ENCODE data around the gene RASAL3. TPM values are rescaled to one million over a fixed set of nuclear protein-coding genes. Genes with fewer than 3 reads are reported as not detected.
A peak's percentile ranks its signal among the peaks of the same experiment; 100 is the strongest.

The RASAL3 gene
- total RNA-seq, 4 donors from 2014 or later: 2.5 to 3.9 (median 2.8) TPM

DNA sequence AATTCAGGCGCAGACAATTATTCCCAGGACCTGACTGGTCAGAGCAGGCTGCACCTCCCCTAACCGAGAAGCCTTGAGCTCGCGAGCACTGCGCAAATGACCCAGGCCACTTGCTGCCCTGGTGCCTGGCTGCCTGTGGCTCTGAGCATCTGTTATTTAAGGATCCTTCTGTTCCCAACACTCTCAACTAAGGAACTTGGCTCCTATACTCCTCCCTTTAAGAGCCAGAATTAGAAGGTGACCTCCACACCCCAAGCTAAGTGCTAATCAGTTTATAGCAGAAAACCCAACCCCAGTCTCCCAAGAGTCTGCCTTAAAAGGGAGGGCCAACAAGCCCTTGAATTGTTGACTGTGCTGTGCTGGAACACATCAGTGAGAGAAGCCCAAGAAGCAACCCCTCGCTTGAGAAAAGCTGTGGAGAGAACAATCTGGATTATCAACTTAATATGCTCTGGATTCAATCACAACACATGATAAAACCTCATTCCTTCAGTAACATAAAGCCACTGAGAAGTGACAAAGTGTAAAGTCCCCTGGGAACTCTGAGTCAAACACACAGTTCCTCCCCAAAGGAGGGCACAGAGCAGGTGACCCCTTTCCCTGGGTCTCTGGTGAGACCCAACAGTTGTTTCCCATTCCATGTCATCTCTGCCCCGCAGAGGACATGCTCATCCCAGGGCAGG lies 60.1 kb downstream of the RASAL3 start:
- peak overlapping the region in 3 of 4 donors; percentile 12 to 18 (median 15) for H3K4me3 ChIP-seq
- TF ChIP-seq EP300 (IDR thresholded peaks at IDR 0.05) (no peak), POLR2A (IDR thresholded peaks at IDR 0.05; ENCODE audit: low read depth) (no peak), POLR2AphosphoS5 (IDR thresholded peaks at IDR 0.05) (peak in 1 of 2 donors; percentile 61)
- TF ChIP-seq, protein P1, sequence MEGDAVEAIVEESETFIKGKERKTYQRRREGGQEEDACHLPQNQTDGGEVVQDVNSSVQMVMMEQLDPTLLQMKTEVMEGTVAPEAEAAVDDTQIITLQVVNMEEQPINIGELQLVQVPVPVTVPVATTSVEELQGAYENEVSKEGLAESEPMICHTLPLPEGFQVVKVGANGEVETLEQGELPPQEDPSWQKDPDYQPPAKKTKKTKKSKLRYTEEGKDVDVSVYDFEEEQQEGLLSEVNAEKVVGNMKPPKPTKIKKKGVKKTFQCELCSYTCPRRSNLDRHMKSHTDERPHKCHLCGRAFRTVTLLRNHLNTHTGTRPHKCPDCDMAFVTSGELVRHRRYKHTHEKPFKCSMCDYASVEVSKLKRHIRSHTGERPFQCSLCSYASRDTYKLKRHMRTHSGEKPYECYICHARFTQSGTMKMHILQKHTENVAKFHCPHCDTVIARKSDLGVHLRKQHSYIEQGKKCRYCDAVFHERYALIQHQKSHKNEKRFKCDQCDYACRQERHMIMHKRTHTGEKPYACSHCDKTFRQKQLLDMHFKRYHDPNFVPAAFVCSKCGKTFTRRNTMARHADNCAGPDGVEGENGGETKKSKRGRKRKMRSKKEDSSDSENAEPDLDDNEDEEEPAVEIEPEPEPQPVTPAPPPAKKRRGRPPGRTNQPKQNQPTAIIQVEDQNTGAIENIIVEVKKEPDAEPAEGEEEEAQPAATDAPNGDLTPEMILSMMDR (IDR thresholded peaks at IDR 0.05): no peak
- H3K27me3 ChIP-seq: no peaks in the 10 kb centered on the region
- H3K9me3 ChIP-seq: no peaks in the 10 kb centered on the region
- intact Hi-C loops (cut with DNase I): no loop called here
- H3K27ac ChIP-seq (replicated peaks in 1 of 4): peak overlapping the region; percentile 72 to 84 (median 79)
- WGBS: 50% methylated on average over 7 of the region's 7 CpGs
- no peak for DNase-seq (ENCODE audit: extremely low spot score)
- peaks cover 67 to 85% (median 72%) of the 10 kb centered on the region in 4 donors for H3K4me1 ChIP-seq
- H3K36me3 ChIP-seq: peaks cover 23 to 49% (median 49%) of the 10 kb centered on the region in 4 donors

DNA sequence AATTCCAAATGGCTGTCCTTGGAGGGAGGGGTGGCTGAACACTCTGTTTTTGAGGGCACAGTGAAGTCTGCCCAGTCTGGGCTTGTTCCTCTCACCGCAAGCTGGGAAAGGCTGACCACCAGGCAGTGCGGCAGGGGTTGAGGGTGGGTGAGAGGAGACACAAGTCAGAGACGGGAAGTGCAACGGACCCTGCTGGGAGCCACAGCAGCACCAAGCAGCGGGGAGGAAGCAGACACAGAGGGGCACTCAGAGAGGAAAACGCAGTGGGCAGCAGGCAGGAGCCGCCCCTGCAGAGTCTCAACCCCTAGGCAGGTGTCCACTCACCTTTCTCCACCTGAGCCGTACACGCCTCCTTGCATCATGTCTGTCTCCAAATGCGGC lies 61.2 kb downstream of the RASAL3 start:
- TF ChIP-seq POLR2AphosphoS5 (IDR thresholded peaks at IDR 0.05) (no peak), EP300 (IDR thresholded peaks at IDR 0.05) (no peak), POLR2A (IDR thresholded peaks at IDR 0.05; ENCODE audit: low read depth) (no peak)
- TF ChIP-seq, protein P1 (IDR thresholded peaks at IDR 0.05): no peak
- H3K4me1 ChIP-seq: peaks cover 63 to 81% (median 67%) of the 10 kb centered on the region in 4 donors
- intact Hi-C loops (cut with DNase I): no loop called here
- no peaks in the 10 kb centered on the region for H3K9me3 ChIP-seq
- no peak for DNase-seq (ENCODE audit: extremely low spot score)
- no peaks in the 10 kb centered on the region for H3K27me3 ChIP-seq
- H3K27ac ChIP-seq (replicated peaks in 1 of 4): peak overlapping the region; percentile 72 to 84 (median 79)
- 77% methylated on average over 10 of the region's 10 CpGs for WGBS
- H3K4me3 ChIP-seq: no peak overlapping the region
- peaks cover 34 to 58% (median 55%) of the 10 kb centered on the region in 4 donors for H3K36me3 ChIP-seq

DNA sequence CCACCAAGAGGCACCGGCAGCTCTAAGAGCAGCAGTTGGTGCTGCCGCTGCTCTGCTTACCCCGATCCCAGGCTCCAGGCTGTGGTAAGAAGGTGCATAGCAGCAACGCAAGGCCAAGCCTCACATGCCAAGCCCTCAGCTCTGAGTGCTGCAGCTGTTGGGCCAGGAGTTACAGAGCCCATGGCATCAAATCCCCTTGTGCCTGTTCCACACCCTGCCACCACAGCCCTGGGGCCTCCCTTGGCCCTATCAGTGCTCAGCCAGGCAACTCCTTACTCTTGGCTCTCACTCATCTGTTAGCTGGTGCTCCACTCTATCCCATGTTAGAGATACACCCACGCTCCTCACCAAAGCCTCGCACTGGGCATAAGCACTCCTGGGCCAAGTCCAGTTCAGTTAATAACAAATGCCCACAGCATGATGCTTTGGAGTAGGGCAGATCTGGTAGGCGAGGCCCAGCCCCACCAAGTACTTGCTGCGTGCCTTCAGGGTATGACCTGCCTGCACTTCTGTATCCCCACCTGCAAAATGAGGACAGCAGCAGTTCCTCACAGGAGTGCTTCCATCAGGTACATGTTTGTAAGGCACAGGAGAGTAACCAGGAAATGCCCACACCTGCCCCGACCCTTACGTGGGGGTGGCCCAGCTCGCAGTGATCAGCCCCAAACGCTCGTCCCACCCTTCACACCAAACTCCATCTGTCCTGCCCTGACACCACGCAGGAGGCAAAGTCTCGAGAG lies 61.8 kb downstream of the RASAL3 start:
- Histone ChIP-seq H3K4me1 (peaks cover 63 to 76% (median 67%) of the 10 kb centered on the region in 4 donors), H3K9me3 (no peaks in the 10 kb centered on the region), H3K36me3 (peaks cover 39 to 62% (median 59%) of the 10 kb centered on the region in 4 donors), H3K27me3 (no peaks in the 10 kb centered on the region), H3K27ac (replicated peaks in 1 of 4) (peak overlapping the region; percentile 72 to 84 (median 79)), H3K4me3 (no peak overlapping the region)
- WGBS: 63% methylated on average over 11 of the region's 15 CpGs
- intact Hi-C loops (cut with DNase I): no loop called here
- no peak for TF ChIP-seq POLR2A (IDR thresholded peaks at IDR 0.05; ENCODE audit: low read depth)
- no peak for TF ChIP-seq POLR2AphosphoS5 (IDR thresholded peaks at IDR 0.05)
- TF ChIP-seq EP300 (IDR thresholded peaks at IDR 0.05): no peak
- TF ChIP-seq, protein P1 (IDR thresholded peaks at IDR 0.05): no peak
- DNase-seq (ENCODE audit: extremely low spot score): no peak

Small RNAs within 50 kb of the gene (small RNA-seq; reads per million reads assigned to genes)
- 0 reads per million in 3 donors for gene MIR1470

Other genes starting within 250 kb of the RASAL3 start
- gene EPHX3, start 232.1 kb downstream of the RASAL3 start, total RNA-seq: 1 to 10 TPM in 1 of 4 donors, not detected in 3; 1.6 TPM
- gene BRD4, start 132.0 kb downstream of the RASAL3 start, total RNA-seq: 10 to 100 TPM; 34.1 to 48.1 (median 37.5) TPM
- 10 to 100 TPM; 25.2 to 34.3 (median 29.6) TPM for gene AKAP8, start 84.8 kb downstream of the RASAL3 start, total RNA-seq
- 10 to 100 TPM; 52.8 to 87.8 (median 69.4) TPM for gene AKAP8L, start 45.6 kb downstream of the RASAL3 start, total RNA-seq
- gene WIZ, start 14.6 kb downstream of the RASAL3 start, total RNA-seq: 10 to 100 TPM; 36.1 to 74.3 (median 50.3) TPM
- gene PGLYRP2, start 15.0 kb upstream of the RASAL3 start, total RNA-seq: not detected
- not detected for gene CYP4F22, start 44.0 kb upstream of the RASAL3 start, total RNA-seq
- gene CYP4F8, start 150.7 kb upstream of the RASAL3 start, total RNA-seq: not detected
- under 1 TPM in 2 of 4 donors, not detected in 2; 0.06 to 0.66 TPM for gene CYP4F3, start 176.4 kb upstream of the RASAL3 start, total RNA-seq
- gene CYP4F12, start 208.5 kb upstream of the RASAL3 start, total RNA-seq: 1 to 10 TPM; 3.5 to 4.2 (median 3.7) TPM

Measured in esophagus muscularis mucosa (tissue), 4 donors.